Measurements from ENCODE around the gene TNRC6B. TPM values are rescaled to one million over a fixed set of nuclear protein-coding genes. Genes with fewer than 3 reads are reported as not detected.

The TNRC6B gene
- total RNA-seq, 1 experiment from 2014 or later, result 50.4 TPM

GRCh38 chr22:40322021-40322420, 144.3 kb downstream of the TNRC6B start (continued):
- TF ChIP-seq, protein P1, sequence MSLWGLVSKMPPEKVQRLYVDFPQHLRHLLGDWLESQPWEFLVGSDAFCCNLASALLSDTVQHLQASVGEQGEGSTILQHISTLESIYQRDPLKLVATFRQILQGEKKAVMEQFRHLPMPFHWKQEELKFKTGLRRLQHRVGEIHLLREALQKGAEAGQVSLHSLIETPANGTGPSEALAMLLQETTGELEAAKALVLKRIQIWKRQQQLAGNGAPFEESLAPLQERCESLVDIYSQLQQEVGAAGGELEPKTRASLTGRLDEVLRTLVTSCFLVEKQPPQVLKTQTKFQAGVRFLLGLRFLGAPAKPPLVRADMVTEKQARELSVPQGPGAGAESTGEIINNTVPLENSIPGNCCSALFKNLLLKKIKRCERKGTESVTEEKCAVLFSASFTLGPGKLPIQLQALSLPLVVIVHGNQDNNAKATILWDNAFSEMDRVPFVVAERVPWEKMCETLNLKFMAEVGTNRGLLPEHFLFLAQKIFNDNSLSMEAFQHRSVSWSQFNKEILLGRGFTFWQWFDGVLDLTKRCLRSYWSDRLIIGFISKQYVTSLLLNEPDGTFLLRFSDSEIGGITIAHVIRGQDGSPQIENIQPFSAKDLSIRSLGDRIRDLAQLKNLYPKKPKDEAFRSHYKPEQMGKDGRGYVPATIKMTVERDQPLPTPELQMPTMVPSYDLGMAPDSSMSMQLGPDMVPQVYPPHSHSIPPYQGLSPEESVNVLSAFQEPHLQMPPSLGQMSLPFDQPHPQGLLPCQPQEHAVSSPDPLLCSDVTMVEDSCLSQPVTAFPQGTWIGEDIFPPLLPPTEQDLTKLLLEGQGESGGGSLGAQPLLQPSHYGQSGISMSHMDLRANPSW (CRISPR knock-in tag; conservative IDR thresholded peaks at IDR 0.05; ENCODE audit: low read depth), result no peak
- TF ChIP-seq NR1H2 (CRISPR knock-in tag; IDR thresholded peaks at IDR 0.05), result no peak

DNA sequence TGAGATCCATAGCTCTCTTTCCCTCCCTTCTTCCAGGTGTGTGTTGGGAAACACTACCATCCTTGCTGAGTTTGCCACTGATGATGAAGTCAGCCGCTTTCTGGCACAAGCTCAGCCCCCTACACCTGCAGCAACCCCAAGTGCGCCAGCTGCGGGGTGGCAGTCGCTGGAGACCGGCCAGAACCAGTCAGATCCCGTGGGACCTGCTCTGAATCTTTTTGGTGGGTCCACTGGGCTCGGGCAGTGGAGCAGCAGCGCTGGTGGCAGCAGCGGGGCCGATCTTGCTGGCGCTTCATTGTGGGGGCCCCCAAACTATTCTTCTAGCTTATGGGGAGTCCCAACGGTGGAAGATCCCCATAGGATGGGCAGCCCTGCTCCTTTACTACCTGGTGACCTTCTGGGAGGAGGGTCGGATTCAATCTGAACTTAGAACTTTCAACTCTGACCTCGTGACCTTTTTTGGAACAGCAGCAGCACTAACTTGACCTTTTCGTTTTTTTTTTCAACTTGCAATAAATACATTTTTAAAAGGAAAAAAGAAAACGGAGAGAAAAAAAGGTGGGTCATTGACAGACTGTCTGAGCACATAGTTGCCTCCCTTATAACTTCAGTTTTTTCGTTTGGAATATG, 145.2 kb downstream of the TNRC6B start:
- peaks cover 42% of the 10 kb centered on the region for H3K36me3 Mint-ChIP-seq
- no peaks in the 10 kb centered on the region for H3K27me3 Mint-ChIP-seq (ENCODE audit: low read depth)
- H3K4me3 Mint-ChIP-seq, result no peak overlapping the region
- peaks cover 40% of the 10 kb centered on the region for H3K4me1 Mint-ChIP-seq
- ChIA-PET CTCF (interaction anchor here (1.2 kb wide), 1 partner anchor 25 kb away, joined by 6 read pairs; no protein-coding TSS in a partner anchor), POLR2A (no interaction called here)
- H3K27ac Mint-ChIP-seq, result no peak overlapping the region
- ATAC-seq (no peak), DNase-seq (ENCODE audit: low spot score) (no peak)
- peaks cover 2% of the 10 kb centered on the region for H3K9me3 Mint-ChIP-seq
- TF ChIP-seq FOXP1 (CRISPR knock-in tag; IDR thresholded peaks at IDR 0.05; ENCODE audit: borderline replicate concordance) (no peak), ESRRA (CRISPR knock-in tag; IDR thresholded peaks at IDR 0.05; ENCODE audit: borderline replicate concordance) (no peak), NR3C1 (CRISPR knock-in tag; conservative IDR thresholded peaks at IDR 0.05; ENCODE audit: low read depth) (no peak), JUN (CRISPR knock-in tag; IDR thresholded peaks at IDR 0.05) (no peak), ZNF219 (CRISPR knock-in tag; IDR thresholded peaks at IDR 0.05; ENCODE audit: borderline replicate concordance) (no peak), FOXK1 (CRISPR knock-in tag; IDR thresholded peaks at IDR 0.05) (no peak), IRF2 (CRISPR knock-in tag; IDR thresholded peaks at IDR 0.05; ENCODE audit: borderline replicate concordance, low read depth) (no peak), EMX1 (CRISPR knock-in tag; IDR thresholded peaks at IDR 0.05) (no peak), ZNF425 (CRISPR knock-in tag; conservative IDR thresholded peaks at IDR 0.05) (no peak)
- TF ChIP-seq, protein P2, sequence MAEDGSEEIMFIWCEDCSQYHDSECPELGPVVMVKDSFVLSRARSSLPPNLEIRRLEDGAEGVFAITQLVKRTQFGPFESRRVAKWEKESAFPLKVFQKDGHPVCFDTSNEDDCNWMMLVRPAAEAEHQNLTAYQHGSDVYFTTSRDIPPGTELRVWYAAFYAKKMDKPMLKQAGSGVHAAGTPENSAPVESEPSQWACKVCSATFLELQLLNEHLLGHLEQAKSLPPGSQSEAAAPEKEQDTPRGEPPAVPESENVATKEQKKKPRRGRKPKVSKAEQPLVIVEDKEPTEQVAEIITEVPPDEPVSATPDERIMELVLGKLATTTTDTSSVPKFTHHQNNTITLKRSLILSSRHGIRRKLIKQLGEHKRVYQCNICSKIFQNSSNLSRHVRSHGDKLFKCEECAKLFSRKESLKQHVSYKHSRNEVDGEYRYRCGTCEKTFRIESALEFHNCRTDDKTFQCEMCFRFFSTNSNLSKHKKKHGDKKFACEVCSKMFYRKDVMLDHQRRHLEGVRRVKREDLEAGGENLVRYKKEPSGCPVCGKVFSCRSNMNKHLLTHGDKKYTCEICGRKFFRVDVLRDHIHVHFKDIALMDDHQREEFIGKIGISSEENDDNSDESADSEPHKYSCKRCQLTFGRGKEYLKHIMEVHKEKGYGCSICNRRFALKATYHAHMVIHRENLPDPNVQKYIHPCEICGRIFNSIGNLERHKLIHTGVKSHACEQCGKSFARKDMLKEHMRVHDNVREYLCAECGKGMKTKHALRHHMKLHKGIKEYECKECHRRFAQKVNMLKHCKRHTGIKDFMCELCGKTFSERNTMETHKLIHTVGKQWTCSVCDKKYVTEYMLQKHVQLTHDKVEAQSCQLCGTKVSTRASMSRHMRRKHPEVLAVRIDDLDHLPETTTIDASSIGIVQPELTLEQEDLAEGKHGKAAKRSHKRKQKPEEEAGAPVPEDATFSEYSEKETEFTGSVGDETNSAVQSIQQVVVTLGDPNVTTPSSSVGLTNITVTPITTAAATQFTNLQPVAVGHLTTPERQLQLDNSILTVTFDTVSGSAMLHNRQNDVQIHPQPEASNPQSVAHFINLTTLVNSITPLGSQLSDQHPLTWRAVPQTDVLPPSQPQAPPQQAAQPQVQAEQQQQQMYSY (CRISPR knock-in tag; IDR thresholded peaks at IDR 0.05), result no peak
- TF ChIP-seq, protein P3, sequence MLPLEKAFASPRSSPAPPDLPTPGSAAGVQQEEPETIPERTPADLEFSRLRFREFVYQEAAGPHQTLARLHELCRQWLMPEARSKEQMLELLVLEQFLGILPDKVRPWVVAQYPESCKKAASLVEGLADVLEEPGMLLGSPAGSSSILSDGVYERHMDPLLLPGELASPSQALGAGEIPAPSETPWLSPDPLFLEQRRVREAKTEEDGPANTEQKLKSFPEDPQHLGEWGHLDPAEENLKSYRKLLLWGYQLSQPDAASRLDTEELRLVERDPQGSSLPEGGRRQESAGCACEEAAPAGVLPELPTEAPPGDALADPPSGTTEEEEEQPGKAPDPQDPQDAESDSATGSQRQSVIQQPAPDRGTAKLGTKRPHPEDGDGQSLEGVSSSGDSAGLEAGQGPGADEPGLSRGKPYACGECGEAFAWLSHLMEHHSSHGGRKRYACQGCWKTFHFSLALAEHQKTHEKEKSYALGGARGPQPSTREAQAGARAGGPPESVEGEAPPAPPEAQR (CRISPR knock-in tag; IDR thresholded peaks at IDR 0.05), result no peak
- TF ChIP-seq, protein P4, sequence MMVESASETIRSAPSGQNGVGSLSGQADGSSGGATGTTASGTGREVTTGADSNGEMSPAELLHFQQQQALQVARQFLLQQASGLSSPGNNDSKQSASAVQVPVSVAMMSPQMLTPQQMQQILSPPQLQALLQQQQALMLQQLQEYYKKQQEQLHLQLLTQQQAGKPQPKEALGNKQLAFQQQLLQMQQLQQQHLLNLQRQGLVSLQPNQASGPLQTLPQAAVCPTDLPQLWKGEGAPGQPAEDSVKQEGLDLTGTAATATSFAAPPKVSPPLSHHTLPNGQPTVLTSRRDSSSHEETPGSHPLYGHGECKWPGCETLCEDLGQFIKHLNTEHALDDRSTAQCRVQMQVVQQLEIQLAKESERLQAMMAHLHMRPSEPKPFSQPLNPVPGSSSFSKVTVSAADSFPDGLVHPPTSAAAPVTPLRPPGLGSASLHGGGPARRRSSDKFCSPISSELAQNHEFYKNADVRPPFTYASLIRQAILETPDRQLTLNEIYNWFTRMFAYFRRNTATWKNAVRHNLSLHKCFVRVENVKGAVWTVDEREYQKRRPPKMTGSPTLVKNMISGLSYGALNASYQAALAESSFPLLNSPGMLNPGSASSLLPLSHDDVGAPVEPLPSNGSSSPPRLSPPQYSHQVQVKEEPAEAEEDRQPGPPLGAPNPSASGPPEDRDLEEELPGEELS (CRISPR knock-in tag; IDR thresholded peaks at IDR 0.05), result no peak
